AG09319 (cell line): ENCODE data around the gene GATA3.
"Not testable (repeated sequence)": the region's sequence is repeated elsewhere in the genome, so short reads cannot be mapped to it uniquely, and the experiment has no call there.

ENCODE experiments used
- DNase-seq: peaks from one replicate; pipeline ENCODE4 v3.0.0-alpha.2; 2010; ENCODE audit warnings: low read depth; ENCODE audit errors: extremely low read depth
- TF ChIP-seq, protein P1 (sequence below): IDR thresholded peaks from 2 replicates; pipeline ENCODE4 v1.5.1; 2011; ENCODE audit warnings: low read depth, mild to moderate bottlenecking, inconsistent platforms, low read length, moderate library complexity

GATA3 gene

DNA sequence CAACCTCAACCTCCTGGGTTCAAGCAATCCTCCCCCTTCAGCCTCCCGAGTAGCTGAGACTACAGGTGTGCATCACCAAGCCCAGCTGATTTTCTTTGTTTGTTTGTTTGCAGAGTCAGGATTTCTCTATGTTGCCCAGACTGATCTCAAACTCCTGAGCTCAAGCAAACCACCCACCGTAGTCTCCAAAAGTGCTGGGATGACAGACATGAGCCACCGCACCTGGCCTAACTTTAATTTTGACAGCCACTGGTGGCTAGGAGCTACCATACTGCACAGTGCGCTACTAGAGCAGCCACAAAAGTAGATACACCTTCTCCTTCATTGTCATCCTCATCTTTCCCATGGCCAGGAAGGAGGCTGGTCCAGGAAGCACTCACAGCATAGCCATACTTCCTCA lies 31.2 kb upstream of the GATA3 start:
- DNase-seq, result no peak
- TF ChIP-seq, protein P1, sequence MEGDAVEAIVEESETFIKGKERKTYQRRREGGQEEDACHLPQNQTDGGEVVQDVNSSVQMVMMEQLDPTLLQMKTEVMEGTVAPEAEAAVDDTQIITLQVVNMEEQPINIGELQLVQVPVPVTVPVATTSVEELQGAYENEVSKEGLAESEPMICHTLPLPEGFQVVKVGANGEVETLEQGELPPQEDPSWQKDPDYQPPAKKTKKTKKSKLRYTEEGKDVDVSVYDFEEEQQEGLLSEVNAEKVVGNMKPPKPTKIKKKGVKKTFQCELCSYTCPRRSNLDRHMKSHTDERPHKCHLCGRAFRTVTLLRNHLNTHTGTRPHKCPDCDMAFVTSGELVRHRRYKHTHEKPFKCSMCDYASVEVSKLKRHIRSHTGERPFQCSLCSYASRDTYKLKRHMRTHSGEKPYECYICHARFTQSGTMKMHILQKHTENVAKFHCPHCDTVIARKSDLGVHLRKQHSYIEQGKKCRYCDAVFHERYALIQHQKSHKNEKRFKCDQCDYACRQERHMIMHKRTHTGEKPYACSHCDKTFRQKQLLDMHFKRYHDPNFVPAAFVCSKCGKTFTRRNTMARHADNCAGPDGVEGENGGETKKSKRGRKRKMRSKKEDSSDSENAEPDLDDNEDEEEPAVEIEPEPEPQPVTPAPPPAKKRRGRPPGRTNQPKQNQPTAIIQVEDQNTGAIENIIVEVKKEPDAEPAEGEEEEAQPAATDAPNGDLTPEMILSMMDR, result no peak

DNA sequence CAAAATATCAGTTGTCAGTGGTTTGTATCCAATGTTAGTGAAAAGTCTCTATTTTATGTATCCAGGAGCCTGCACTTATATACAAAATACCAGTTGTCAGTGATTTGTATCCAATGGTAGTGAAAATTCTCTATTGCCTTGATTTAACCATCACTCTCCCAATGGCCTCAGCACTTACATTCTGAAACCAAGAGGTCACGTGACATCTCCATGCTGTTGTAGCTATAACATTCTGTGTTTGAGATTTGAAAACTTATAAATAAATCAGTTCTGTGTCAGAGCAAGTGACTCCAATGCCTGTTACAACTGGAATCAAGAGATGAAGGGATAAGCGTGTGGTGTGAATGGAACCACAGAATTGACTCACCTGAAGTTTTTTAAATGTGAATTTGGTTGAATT lies 30.6 kb upstream of the GATA3 start:
- TF ChIP-seq, protein P1, result no peak
- DNase-seq, result no peak

DNA sequence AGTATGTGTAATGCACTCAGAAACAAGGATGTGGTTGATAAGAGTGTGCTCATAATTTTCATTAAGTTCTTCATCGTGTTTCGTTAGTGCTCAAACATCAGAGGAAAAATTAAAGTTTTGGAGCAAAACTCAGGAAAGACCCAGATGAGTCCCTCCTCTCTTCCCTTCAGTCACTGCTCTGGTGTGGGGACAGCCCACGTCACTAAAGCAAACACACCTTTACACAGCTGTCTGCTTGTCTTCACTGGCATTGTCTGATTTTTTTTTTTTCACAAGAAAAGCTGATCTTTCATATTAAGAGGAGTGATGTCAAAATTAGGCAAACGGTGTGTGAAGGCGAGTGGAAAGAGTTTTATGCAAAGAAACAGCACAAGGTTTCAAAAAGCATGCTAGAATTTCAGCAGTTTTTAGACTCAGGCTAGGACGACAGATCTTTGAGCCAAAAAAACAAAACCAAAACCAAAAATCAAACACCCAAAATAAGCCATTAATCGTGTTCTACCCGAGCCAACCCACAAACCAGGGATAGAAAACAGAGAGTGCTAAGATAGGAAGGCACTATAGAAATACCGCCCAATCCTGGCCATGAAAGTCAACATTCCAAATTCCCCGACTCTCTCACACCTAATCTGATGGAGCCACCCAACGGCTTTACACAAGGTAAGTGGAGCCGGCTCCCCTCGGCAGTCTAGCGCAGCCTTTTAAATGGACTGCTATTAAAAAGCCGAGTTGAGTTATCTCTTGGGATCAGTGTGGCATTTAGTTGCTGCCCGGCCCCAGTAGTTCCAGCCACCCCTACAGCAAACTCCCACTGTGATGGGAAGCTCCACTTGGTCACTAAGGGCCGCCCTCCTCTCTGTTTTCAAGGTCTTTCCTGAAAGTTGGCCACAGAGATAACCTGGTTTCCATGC lies 27.9 kb upstream of the GATA3 start:
- no peak for DNase-seq
- TF ChIP-seq, protein P1, result no peak

DNA sequence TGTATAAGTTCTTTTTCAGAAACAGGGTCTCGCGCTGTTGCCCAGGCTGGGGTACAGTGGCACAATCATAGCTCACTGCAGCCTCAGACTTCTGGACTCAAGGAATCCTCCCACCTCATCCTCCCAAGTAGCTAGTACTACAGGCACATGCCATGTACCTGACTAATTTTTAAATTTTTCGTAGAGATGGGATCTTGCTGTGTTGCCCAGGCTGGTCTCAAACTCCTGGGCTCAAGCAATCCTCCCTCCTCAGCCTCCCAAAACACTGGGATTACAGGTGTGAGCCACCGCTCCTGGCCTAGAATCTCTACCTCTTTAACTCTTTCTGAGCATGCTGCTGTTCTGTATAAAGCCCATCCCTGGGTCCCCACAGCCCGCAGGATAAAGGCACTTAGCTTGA lies 23.3 kb upstream of the GATA3 start:
- DNase-seq, result not testable (repeated sequence)

DNA sequence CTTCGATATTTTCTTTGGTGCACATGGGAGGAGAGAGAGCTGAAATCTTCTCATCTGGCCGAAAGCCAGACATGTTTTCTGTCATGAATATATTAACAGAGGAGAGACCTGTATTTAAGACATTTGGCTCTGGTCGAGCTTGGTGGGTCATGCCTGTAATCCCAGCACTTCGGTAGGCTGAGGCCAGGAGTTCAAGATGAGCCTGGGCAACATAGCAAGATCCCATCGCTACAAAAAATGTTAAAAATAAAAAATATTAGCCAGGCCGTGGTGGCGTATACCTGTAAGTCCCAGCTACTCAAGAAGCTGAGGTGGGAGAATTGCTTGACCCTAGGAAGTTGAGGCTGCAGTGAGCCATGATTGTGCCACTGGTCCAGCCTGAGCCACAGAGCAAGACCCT lies 21.9 kb upstream of the GATA3 start:
- TF ChIP-seq, protein P1, result no peak
- DNase-seq, result no peak

DNA sequence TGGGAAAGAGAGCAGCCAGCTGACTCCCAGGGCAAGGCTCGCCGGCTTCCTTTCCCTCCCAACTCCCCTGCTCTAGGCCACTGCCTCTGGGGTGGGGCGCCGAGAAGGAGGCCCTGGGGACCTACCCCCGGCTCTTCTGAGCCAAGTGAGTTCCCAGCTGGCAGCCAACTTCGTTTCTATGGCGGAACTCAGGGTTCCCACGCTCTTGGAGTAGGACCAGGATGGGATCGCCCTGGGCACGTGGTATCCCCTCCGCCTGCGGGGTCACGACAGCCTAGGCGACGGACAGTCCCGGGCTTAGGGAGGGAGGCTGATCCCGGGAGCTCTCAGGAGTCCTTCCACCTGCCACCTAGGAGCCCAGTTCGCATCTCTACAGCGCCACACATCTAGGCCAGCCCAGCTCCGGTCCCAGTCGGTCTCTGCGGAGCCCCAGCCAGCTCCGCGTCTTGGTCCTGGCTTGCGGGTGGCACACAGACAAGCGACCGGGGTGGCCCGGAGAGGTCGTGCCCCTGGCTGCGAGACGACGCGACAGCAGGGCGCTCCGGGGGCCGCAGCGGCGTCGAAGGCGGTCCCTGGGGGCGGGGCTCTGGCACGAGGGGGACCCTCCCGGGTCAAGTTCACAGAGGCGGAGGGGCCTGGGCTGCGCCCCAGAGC lies 20.5 kb upstream of the GATA3 start:
- DNase-seq, result no peak
- TF ChIP-seq, protein P1, result no peak

DNA sequence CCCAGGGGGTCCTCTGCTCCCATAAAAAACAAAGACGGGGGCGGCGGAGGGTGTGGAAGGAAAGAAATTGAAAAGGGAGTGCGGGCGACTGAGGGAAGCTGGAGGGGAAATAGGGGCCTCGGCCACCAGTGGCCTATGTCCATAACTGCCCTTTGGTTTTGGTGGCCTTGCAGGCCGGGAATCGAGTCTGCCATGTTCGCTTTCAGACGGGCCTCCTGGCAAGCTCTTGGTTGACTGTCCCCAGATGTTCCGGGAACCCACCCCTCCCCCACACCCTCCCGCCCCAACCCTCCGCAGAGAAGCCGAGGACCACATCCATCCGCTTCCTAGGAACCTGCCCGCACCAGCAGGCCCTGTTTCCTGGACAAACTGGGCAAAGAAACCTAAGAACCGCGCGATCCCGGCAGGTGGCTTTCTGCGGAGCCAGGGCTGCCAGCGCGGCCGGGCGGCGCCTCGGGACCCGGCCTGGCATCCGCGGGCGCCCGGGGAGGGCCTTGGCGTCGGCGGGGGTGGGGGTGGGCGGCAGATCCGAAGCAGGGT lies 20.0 kb upstream of the GATA3 start:
- no peak for DNase-seq

More for the DNA sequence above, 20.0 kb upstream of the GATA3 start:
- TF ChIP-seq, protein P1, result no peak
